Heart left ventricle (tissue), 13 donors: ENCODE measurements around the gene TUT7.

ENCODE experiments used
- POLR2A ChIP-seq, 2 donors: fragments of 450-650 bp; IDR thresholded peaks; one replicate each; pipeline ENCODE4 v1.6.1; 2017; ENCODE audit warnings: antibody characterized with exemption in 2 of 2, mild to moderate bottlenecking in 2 of 2, moderate library complexity in 2 of 2
- TF ChIP-seq, protein P1 (sequence below), 12 donors: fragments of 200-600 bp; sonication (generic) in 4 of 12; IDR thresholded peaks; one replicate each; pipeline versions ENCODE4 v1.5.0 to v1.8.0; 2018 to 2022; ENCODE audit warnings: antibody characterized with exemption in 12 of 12, mild to moderate bottlenecking in 5 of 12
- donor health status: ischemic (EF 13 %, LVEDD 7.1; RV severe dilation, severe dysfunction).
- donor health status: DM: no; HTN: yes; CAD: no.
- donor health status: DM: no; HTN: no; CAD: no.
- donor health status: ischemic (EF 25% LVEDD 6.9; RV normal size, moderate dysfunction).
- donor health status: ischemic (EF 25% LVEDD 5.7; RV mildly dilated, moderate dysfunction).
- donor health status: ischemic (EF 35%, LVEDD 5.7; RV mildly dilated, moderate dysfunction).
- donor health status: nonischemic (EF 11% LVEDD 7.7; RV severe dilation, severe dysfunction).
- donor health status: DM: yes; HTN: yes; CAD: no.
- donor health status: PGD.
- donor health status: ischemic (EF 29% LVEDD 5.4; RV normal size, mild dysfunction).
- donor health status: nonischemic (EF 23%, LVEDD 6.1; RV moderate dilation, normal function).

DNA sequence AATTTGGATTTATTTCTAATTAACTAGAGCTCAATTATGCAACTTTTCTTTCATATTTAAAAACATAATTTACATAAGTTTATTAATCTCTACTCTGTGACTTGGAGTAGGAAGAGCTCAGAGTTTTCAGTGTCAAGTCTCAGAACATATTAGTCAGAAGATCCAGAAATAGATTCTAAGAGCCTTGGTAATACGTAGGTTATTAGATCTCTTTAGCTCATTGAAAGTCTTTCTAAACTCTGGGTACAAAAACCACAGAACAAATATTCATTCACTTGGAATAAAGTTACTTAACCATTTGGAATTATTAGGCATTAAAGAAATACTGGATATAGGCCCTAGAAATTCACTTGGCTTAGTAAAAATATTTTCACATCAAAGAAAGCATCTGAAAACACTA is 45.5 kb downstream of the TUT7 start:
- TF ChIP-seq, protein P1, sequence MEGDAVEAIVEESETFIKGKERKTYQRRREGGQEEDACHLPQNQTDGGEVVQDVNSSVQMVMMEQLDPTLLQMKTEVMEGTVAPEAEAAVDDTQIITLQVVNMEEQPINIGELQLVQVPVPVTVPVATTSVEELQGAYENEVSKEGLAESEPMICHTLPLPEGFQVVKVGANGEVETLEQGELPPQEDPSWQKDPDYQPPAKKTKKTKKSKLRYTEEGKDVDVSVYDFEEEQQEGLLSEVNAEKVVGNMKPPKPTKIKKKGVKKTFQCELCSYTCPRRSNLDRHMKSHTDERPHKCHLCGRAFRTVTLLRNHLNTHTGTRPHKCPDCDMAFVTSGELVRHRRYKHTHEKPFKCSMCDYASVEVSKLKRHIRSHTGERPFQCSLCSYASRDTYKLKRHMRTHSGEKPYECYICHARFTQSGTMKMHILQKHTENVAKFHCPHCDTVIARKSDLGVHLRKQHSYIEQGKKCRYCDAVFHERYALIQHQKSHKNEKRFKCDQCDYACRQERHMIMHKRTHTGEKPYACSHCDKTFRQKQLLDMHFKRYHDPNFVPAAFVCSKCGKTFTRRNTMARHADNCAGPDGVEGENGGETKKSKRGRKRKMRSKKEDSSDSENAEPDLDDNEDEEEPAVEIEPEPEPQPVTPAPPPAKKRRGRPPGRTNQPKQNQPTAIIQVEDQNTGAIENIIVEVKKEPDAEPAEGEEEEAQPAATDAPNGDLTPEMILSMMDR (IDR thresholded peaks at IDR 0.05): no peak
- TF ChIP-seq POLR2A (IDR thresholded peaks at IDR 0.05): no peak
